Uterus (tissue), 2 donors: Measurements from ENCODE around the gene RGS9.

ENCODE experiments used
- CTCF ChIP-seq, 4 experiments: fragments of 200-600 bp in 2 of 4; fragments of 450-650 bp in 2 of 4; sonication (generic) in 2 of 4; IDR thresholded peaks; one replicate each; pipeline ENCODE4 v1.5.1; 2016 to 2019; ENCODE audit warnings: antibody characterized with exemption in 4 of 4, mild to moderate bottlenecking in 2 of 4, moderate library complexity in 1 of 4
- POLR2A ChIP-seq, 2 donors: fragments of 450-650 bp; IDR thresholded peaks; one replicate each; pipeline ENCODE4 v1.6.1; 2016; ENCODE audit warnings: antibody characterized with exemption in 2 of 2, mild to moderate bottlenecking in 1 of 2, moderate library complexity in 1 of 2

GRCh38 chr17:65191811-65192740, 54.9 kb downstream of the RGS9 start:
- no peak for TF ChIP-seq CTCF (IDR thresholded peaks at IDR 0.05)
- TF ChIP-seq POLR2A (IDR thresholded peaks at IDR 0.05), result no peak
